ENCODE data around the gene RNF6.

Gene RNF6

GRCh38 chr13:26236296-26236695, 14.2 kb upstream of the RNF6 start:
- Histone ChIP-seq H3K9me3 (no peaks in the 10 kb centered on the region), H3K4me1 (ENCODE audit: control insufficient read depth in 1 of 2, insufficient read depth in 1 of 2, low read depth in 1 of 2, low read length in 1 of 2) (no peaks in the 10 kb centered on the region), H3K4me3 (ENCODE audit: low read depth in 1 of 2, low read length in 1 of 2) (no peak overlapping the region), H3K27me3 (peaks cover 5% of the 10 kb centered on the region), H3K27ac (no peak overlapping the region), H3K36me3 (no peaks in the 10 kb centered on the region)
- no peak for TF ChIP-seq CTCF (IDR thresholded peaks at IDR 0.05)

GRCh38 chr13:26230703-26231102, 8.6 kb upstream of the RNF6 start:
- peaks cover 7% of the 10 kb centered on the region for H3K27me3 ChIP-seq
- H3K36me3 ChIP-seq, result no peaks in the 10 kb centered on the region
- H3K4me3 ChIP-seq (ENCODE audit: low read depth in 1 of 2, low read length in 1 of 2), result no peak overlapping the region
- no peaks in the 10 kb centered on the region for H3K4me1 ChIP-seq (ENCODE audit: control insufficient read depth in 1 of 2, insufficient read depth in 1 of 2, low read depth in 1 of 2, low read length in 1 of 2)
- TF ChIP-seq CTCF (IDR thresholded peaks at IDR 0.05), result no peak
- no peak overlapping the region for H3K27ac ChIP-seq
- no peaks in the 10 kb centered on the region for H3K9me3 ChIP-seq

- no peaks in the 10 kb centered on the region for H3K4me1 ChIP-seq (ENCODE audit: control insufficient read depth in 1 of 2, insufficient read depth in 1 of 2, low read depth in 1 of 2, low read length in 1 of 2)
- H3K27ac ChIP-seq, result no peak overlapping the region
- no peak overlapping the region for H3K4me3 ChIP-seq (ENCODE audit: low read depth in 1 of 2, low read length in 1 of 2)
- peaks cover 16% of the 10 kb centered on the region for H3K27me3 ChIP-seq
- no peaks in the 10 kb centered on the region for H3K36me3 ChIP-seq
- TF ChIP-seq CTCF (IDR thresholded peaks at IDR 0.05), result no peak
- no peaks in the 10 kb centered on the region for H3K9me3 ChIP-seq
Measured at GRCh38 chr13:26229080-26229615, 7.0 kb upstream of the RNF6 start.

GRCh38 chr13:26228096-26228495, 6.0 kb upstream of the RNF6 start:
- TF ChIP-seq CTCF (IDR thresholded peaks at IDR 0.05), result no peak

GRCh38 chr13:26227166-26227971, 5.3 kb upstream of the RNF6 start:
- no peak for TF ChIP-seq CTCF (IDR thresholded peaks at IDR 0.05)
- Histone ChIP-seq H3K36me3 (no peaks in the 10 kb centered on the region), H3K4me3 (ENCODE audit: low read depth in 1 of 2, low read length in 1 of 2) (no peak overlapping the region), H3K4me1 (ENCODE audit: control insufficient read depth in 1 of 2, insufficient read depth in 1 of 2, low read depth in 1 of 2, low read length in 1 of 2) (peaks cover 6 to 7% of the 10 kb centered on the region in 2 experiments), H3K9me3 (no peaks in the 10 kb centered on the region), H3K27me3 (peaks cover 21% of the 10 kb centered on the region), H3K27ac (no peak overlapping the region)

More at GRCh38 chr13:26228096-26228495, 6.0 kb upstream of the RNF6 start:
- Histone ChIP-seq H3K36me3 (no peaks in the 10 kb centered on the region), H3K27me3 (peaks cover 21% of the 10 kb centered on the region), H3K4me1 (ENCODE audit: control insufficient read depth in 1 of 2, insufficient read depth in 1 of 2, low read depth in 1 of 2, low read length in 1 of 2) (peaks cover 0 to under 1% of the 10 kb centered on the region in 2 experiments), H3K27ac (no peak overlapping the region), H3K4me3 (ENCODE audit: low read depth in 1 of 2, low read length in 1 of 2) (no peak overlapping the region), H3K9me3 (no peaks in the 10 kb centered on the region)

Measured in neutrophil (primary cell).